GM19193 (cell line): ENCODE results near the gene INPP4B.

ENCODE experiments used
- POLR2A ChIP-seq: IDR thresholded peaks from 4 replicates; pipeline ENCODE4 v1.6.1; 2011; ENCODE audit not compliant: insufficient read depth, insufficient read length; ENCODE audit errors: extremely low read depth

The INPP4B gene

GRCh38 chr4:142156256-142156655 lies 689.8 kb downstream of the INPP4B start:
- TF ChIP-seq POLR2A: no peak

- TF ChIP-seq POLR2A: no peak
Observed at GRCh38 chr4:142155347-142155746, 690.8 kb downstream of the INPP4B start.

GRCh38 chr4:142150483-142150882 lies 695.6 kb downstream of the INPP4B start:
- no peak for TF ChIP-seq POLR2A

- TF ChIP-seq POLR2A: no peak
Observed at GRCh38 chr4:142144813-142145212, 701.3 kb downstream of the INPP4B start.

GRCh38 chr4:142142366-142143054 lies 703.6 kb downstream of the INPP4B start:
- TF ChIP-seq POLR2A: no peak

- TF ChIP-seq POLR2A: no peak
Observed at GRCh38 chr4:142141224-142141623, 704.9 kb downstream of the INPP4B start.

GRCh38 chr4:142130666-142131065 lies 715.4 kb downstream of the INPP4B start:
- TF ChIP-seq POLR2A: no peak

GRCh38 chr4:142129931-142130330 lies 716.2 kb downstream of the INPP4B start:
- TF ChIP-seq POLR2A: no peak

- TF ChIP-seq POLR2A: no peak
Observed at GRCh38 chr4:142129473-142129872, 716.6 kb downstream of the INPP4B start.

- no peak for TF ChIP-seq POLR2A
Observed at GRCh38 chr4:142128529-142128928, 717.6 kb downstream of the INPP4B start.

GRCh38 chr4:142126890-142127497 lies 719.1 kb downstream of the INPP4B start:
- no peak for TF ChIP-seq POLR2A

GRCh38 chr4:142124874-142125273 lies 721.2 kb downstream of the INPP4B start:
- no peak for TF ChIP-seq POLR2A

- no peak for TF ChIP-seq POLR2A
Observed at GRCh38 chr4:142121448-142122350, 724.4 kb downstream of the INPP4B start.

- TF ChIP-seq POLR2A: no peak
Observed at GRCh38 chr4:142120921-142121320, 725.2 kb downstream of the INPP4B start.

- TF ChIP-seq POLR2A: no peak
Observed at GRCh38 chr4:142112451-142112850, 733.6 kb downstream of the INPP4B start.
